Prostate gland (tissue), 2 donors: ENCODE data around the gene BGLAP. TPM values are rescaled to one million over a fixed set of nuclear protein-coding genes. Genes with fewer than 3 reads are reported as not detected.

ENCODE experiments used
- DNase-seq: peaks from one replicate; pipeline ENCODE4 v3.0.0-alpha.2; 2019; ENCODE audit warnings: low spot score
- H3K27ac ChIP-seq, 2 donors: fragments of 200-600 bp; sonication (generic); 2 replicates each; pipeline ENCODE4 v1.5.1; 2017 to 2019
- H3K27me3 ChIP-seq: fragments of 200-600 bp; sonication (generic); replicated peaks from 2 replicates; pipeline ENCODE4 v1.5.1; 2019; ENCODE audit not compliant: insufficient read depth
- H3K36me3 ChIP-seq, 2 donors: fragments of 200-600 bp; sonication (generic); 1 replicate in 1 of 2; 2 replicates in 1 of 2; pipeline versions ENCODE4 v1.5.1 to v1.8.1; 2017 to 2019
- H3K4me1 ChIP-seq: fragments of 200-600 bp; sonication (generic); replicated peaks from 2 replicates; pipeline ENCODE4 v1.5.1; 2019
- H3K4me3 ChIP-seq, 2 donors: fragments of 200-600 bp; sonication (generic); 2 replicates each; pipeline ENCODE4 v1.5.1; 2017 to 2019
- H3K9me3 ChIP-seq: fragments of 200-600 bp; sonication (generic); 2 replicates; pipeline ENCODE4 v1.5.1; 2017
- CTCF ChIP-seq, 4 experiments: fragments of 200-600 bp in 2 of 4; fragments of 450-650 bp in 2 of 4; sonication (generic) in 2 of 4; IDR thresholded peaks; 1 replicate in 3 of 4; 2 replicates in 1 of 4; pipeline ENCODE4 v1.5.1; 2016 to 2019; ENCODE audit warnings: antibody characterized with exemption in 4 of 4, mild to moderate bottlenecking in 2 of 4, moderate library complexity in 2 of 4
- POLR2A ChIP-seq: fragments of 450-650 bp; IDR thresholded peaks from one replicate; pipeline ENCODE4 v1.6.1; 2016; ENCODE audit warnings: antibody characterized with exemption, mild to moderate bottlenecking
- POLR2AphosphoS5 ChIP-seq: sonication (generic); formaldehyde crosslinking; IDR thresholded peaks from one replicate; pipeline ENCODE4 v1.6.1; 2017; ENCODE audit warnings: antibody characterized with exemption
- WGBS: methylation state at CpG from one replicate; pipeline ENCODE4 v1.1.5; 2018; 5-methylcytosine and 5-hydroxymethylcytosine counted together
- intact Hi-C: fragments of 100-400 bp; cut with DNase I; formaldehyde crosslinking; loops from one replicate; pipeline ENCODE4 v1.14.2; 2022
- total RNA-seq, 2 donors: library from RNA; depleted of rRNA; stranded (reverse); fragments of >200 nt; gene quantifications; one replicate each; pipeline ENCODE4 v1.1.0, GENCODE V29; 2016

BGLAP gene
- total RNA-seq: 1 to 10 TPM; 1.8 to 5.7 TPM

GRCh38 chr1:156241926-156242325, at the start of gene BGLAP:
Gene BGLAP (plus strand): TSS chr1:156242184. CDS start chr1:156242232, 48 bp downstream.
- intact Hi-C loops: no loop called here
- H3K27ac ChIP-seq: no peak within 1 kb of the TSS
- H3K4me1 ChIP-seq: no peaks in the 10 kb centered on the region
- WGBS: 86% methylated on average over 14 of the region's 14 CpGs
- no peaks in the 10 kb centered on the region for H3K9me3 ChIP-seq
- H3K27me3 ChIP-seq: no peaks in the 10 kb centered on the region
- peaks cover 0 to 4% of the 10 kb centered on the region in 2 donors for H3K36me3 ChIP-seq
- no peak for DNase-seq
- H3K4me3 ChIP-seq: no peak within 1 kb of the TSS
- TF ChIP-seq CTCF (IDR thresholded peaks at IDR 0.05): no peak
- no peak for TF ChIP-seq POLR2A
- no peak for TF ChIP-seq POLR2AphosphoS5

GRCh38 chr1:156193208-156193487, 48.8 kb upstream of the BGLAP start:
- peak overlapping the region; percentile 55 to 90 for H3K4me3 ChIP-seq
- WGBS: 84% methylated on average over 7 of the region's 7 CpGs
- intact Hi-C loops: loop anchor here (2.0 kb wide), 1 partner anchor 20 kb away; the partner anchor contains the start of gene PMF1
- H3K36me3 ChIP-seq: no peaks in the 10 kb centered on the region
- H3K27ac ChIP-seq: peak overlapping the region; percentile 68 to 78
- no peaks in the 10 kb centered on the region for H3K9me3 ChIP-seq
- peaks cover 4% of the 10 kb centered on the region for H3K4me1 ChIP-seq
- no peak for DNase-seq
- H3K27me3 ChIP-seq: no peaks in the 10 kb centered on the region
- TF ChIP-seq CTCF (IDR thresholded peaks at IDR 0.05) (no peak), POLR2AphosphoS5 (no peak), POLR2A (no peak)

- peak within 1 kb of the TSS; percentile 55 to 90 for H3K4me3 ChIP-seq
- no peaks in the 10 kb centered on the region for H3K9me3 ChIP-seq
- peaks cover 4% of the 10 kb centered on the region for H3K4me1 ChIP-seq
- no peaks in the 10 kb centered on the region for H3K27me3 ChIP-seq
- intact Hi-C loops: loop anchor here (2.0 kb wide), 1 partner anchor 19 kb away; the partner anchor contains the start of gene PMF1
- TF ChIP-seq CTCF (IDR thresholded peaks at IDR 0.05): peak; percentile 27 to 88 (median 68)
- TF ChIP-seq POLR2AphosphoS5: peak; percentile 97
- peak; percentile 18 for TF ChIP-seq POLR2A
- peak within 1 kb of the TSS; percentile 68 to 78 for H3K27ac ChIP-seq
- H3K36me3 ChIP-seq: no peaks in the 10 kb centered on the region
- 4% methylated on average over 59 of the region's 59 CpGs for WGBS
- DNase-seq: peak; percentile 98
These were observed 48.3 kb upstream of the BGLAP start, which contains the start of gene SLC25A44 for GRCh38 chr1:156193488-156194299. Gene SLC25A44 (plus strand): TSS chr1:156194104. CDS start chr1:156199848, 5,744 bp downstream.

GRCh38 chr1:156194300-156194652, 47.7 kb upstream of the BGLAP start:
- Histone ChIP-seq H3K27ac (peak overlapping the region; percentile 43 to 78), H3K9me3 (no peaks in the 10 kb centered on the region), H3K4me1 (peaks cover 4% of the 10 kb centered on the region), H3K4me3 (peak overlapping the region; percentile 55 to 90), H3K27me3 (no peaks in the 10 kb centered on the region), H3K36me3 (no peaks in the 10 kb centered on the region)
- 11% methylated on average over 14 of the region's 14 CpGs for WGBS
- DNase-seq: no peak
- TF ChIP-seq POLR2A: no peak
- no peak for TF ChIP-seq CTCF (IDR thresholded peaks at IDR 0.05)
- TF ChIP-seq POLR2AphosphoS5: no peak
- intact Hi-C loops: no loop called here

- no peaks in the 10 kb centered on the region for H3K36me3 ChIP-seq
- 77% methylated on average over 4 of the region's 4 CpGs for WGBS
- peaks cover 4% of the 10 kb centered on the region for H3K4me1 ChIP-seq
- TF ChIP-seq CTCF (IDR thresholded peaks at IDR 0.05) (no peak), POLR2AphosphoS5 (no peak), POLR2A (no peak)
- DNase-seq: no peak
- H3K27me3 ChIP-seq: no peaks in the 10 kb centered on the region
- no peak overlapping the region for H3K4me3 ChIP-seq
- intact Hi-C loops: no loop called here
- no peaks in the 10 kb centered on the region for H3K9me3 ChIP-seq
- no peak overlapping the region for H3K27ac ChIP-seq
These were observed 46.1 kb upstream of the BGLAP start for GRCh38 chr1:156195853-156196252.
